SJCRH30 (cell line): ENCODE results near the gene GPR84. TPM values are rescaled to one million over a fixed set of nuclear protein-coding genes. Genes with fewer than 3 reads are reported as not detected.
A peak's percentile ranks its signal among the peaks of the same experiment; 100 is the strongest.
"Not testable (repeated sequence)": the region's sequence is repeated elsewhere in the genome, so short reads cannot be mapped to it uniquely, and the experiment has no call there.

ENCODE experiments used
- DNase-seq, 2 experiments: peaks; one replicate each; pipeline ENCODE4 v3.0.0-alpha.2; 2015 to 2020
- H3K27ac ChIP-seq: fragments of 250-450 bp; sonication (Bioruptor Pico); 2 replicates; pipeline ENCODE4 v1.5.1; 2020; ENCODE audit warnings: mild to moderate bottlenecking, moderate library complexity
- H3K27me3 ChIP-seq: fragments of 250-450 bp; sonication (Bioruptor Pico); 2 replicates; pipeline ENCODE4 v1.5.1; 2020; ENCODE audit warnings: mild to moderate bottlenecking, moderate library complexity
- H3K36me3 ChIP-seq: fragments of 250-450 bp; sonication (Bioruptor Pico); 2 replicates; pipeline ENCODE4 v1.5.1; 2020; ENCODE audit warnings: mild to moderate bottlenecking, moderate library complexity
- H3K4me1 ChIP-seq: fragments of 250-450 bp; sonication (Bioruptor Pico); 2 replicates; pipeline ENCODE4 v1.5.1; 2020; ENCODE audit warnings: mild to moderate bottlenecking, moderate library complexity
- H3K4me3 ChIP-seq: fragments of 250-450 bp; sonication (Bioruptor Pico); 2 replicates; pipeline ENCODE4 v1.5.1; 2020; ENCODE audit warnings: mild to moderate bottlenecking, moderate library complexity
- H3K9me3 ChIP-seq: fragments of 250-450 bp; sonication (Bioruptor Pico); replicated peaks from 2 replicates; pipeline ENCODE4 v1.5.1; 2020; ENCODE audit warnings: mild to moderate bottlenecking, moderate library complexity
- total RNA-seq: library from RNA; depleted of rRNA; stranded (reverse); fragments of >200 nt; shearing (Covaris generic); gene quantifications from 2 replicates; pipeline ENCODE4 v1.2.3, GENCODE V29; 2014

The GPR84 gene
- total RNA-seq, 1 experiment from 2014 or later = not detected

- DNase-seq = no peak
- no peaks in the 10 kb centered on the region for H3K27me3 ChIP-seq
- no peak overlapping the region; the same call in 1 of the 2 replicates for H3K27ac ChIP-seq
- no peaks in the 10 kb centered on the region for H3K9me3 ChIP-seq
- H3K4me1 ChIP-seq = peaks cover 40% of the 10 kb centered on the region
- H3K4me3 ChIP-seq = peak overlapping the region; percentile 66; the same call in 1 of the 2 replicates
- H3K36me3 ChIP-seq = no peaks in the 10 kb centered on the region
Measured at GRCh38 chr12:54357506-54358190, 6.6 kb downstream of the GPR84 start.

GRCh38 chr12:54356951-54357356, 7.3 kb downstream of the GPR84 start:
- H3K27ac ChIP-seq = no peak overlapping the region
- H3K4me3 ChIP-seq = no peak overlapping the region
- H3K9me3 ChIP-seq = no peaks in the 10 kb centered on the region
- no peak for DNase-seq
- H3K36me3 ChIP-seq = no peaks in the 10 kb centered on the region
- peaks cover 40% of the 10 kb centered on the region for H3K4me1 ChIP-seq
- no peaks in the 10 kb centered on the region for H3K27me3 ChIP-seq

DNA sequence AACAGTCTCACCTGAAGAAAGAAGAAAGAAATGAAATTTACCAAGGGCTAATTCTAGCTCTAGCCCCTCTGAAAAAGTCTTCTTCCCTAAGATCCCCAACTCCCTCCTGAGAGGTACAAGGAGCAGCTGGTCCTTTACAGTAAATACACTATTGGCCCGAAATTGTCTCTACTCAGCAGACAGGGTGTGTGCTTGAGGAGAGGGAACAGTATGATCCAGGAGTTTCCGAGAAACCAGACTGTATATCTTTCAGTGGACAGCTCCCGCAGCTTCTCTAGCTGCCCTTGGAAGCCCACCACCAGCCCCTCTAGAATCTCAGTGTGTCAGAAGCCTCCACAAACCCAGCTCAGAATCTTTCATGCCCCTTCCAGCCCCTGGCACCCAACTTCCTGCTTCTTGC, 8.1 kb downstream of the GPR84 start:
- no peak overlapping the region for H3K4me3 ChIP-seq
- no peaks in the 10 kb centered on the region for H3K9me3 ChIP-seq
- no peaks in the 10 kb centered on the region for H3K27me3 ChIP-seq
- H3K27ac ChIP-seq = peak overlapping the region; percentile 68; the same call in 1 of the 2 replicates
- no peaks in the 10 kb centered on the region for H3K36me3 ChIP-seq
- no peak for DNase-seq
- peaks cover 40% of the 10 kb centered on the region for H3K4me1 ChIP-seq

- peak; percentile 61 to 69 for DNase-seq
- Histone ChIP-seq H3K4me3 (no peak overlapping the region), H3K27ac (peak overlapping the region; percentile 68), H3K4me1 (peaks cover 34% of the 10 kb centered on the region), H3K36me3 (no peaks in the 10 kb centered on the region), H3K27me3 (no peaks in the 10 kb centered on the region), H3K9me3 (no peaks in the 10 kb centered on the region)
Measured at GRCh38 chr12:54355104-54355815, 9.0 kb downstream of the GPR84 start.

DNA sequence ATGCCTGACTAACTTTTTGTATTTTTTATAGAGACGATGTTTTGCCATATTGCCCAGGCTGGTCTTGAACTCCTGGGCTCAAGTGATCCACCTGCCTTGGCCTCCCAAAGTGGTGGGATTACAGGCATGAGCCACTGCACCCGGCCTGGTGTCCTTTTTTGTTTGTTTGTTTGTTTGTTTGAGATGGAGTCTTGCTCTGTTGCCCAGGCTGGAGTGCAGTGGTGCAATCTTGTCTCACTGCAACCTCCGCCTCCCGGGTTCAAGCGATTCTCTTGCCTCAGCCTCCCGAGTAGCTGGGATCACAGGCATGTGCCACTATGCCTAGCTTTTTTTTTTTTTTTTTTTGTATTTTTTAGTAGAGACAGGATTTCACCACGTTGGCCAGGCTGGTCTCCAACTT, 10.0 kb downstream of the GPR84 start:
- H3K9me3 ChIP-seq, DNase-seq, H3K27me3 ChIP-seq, H3K27ac ChIP-seq, H3K36me3 ChIP-seq, H3K4me3 ChIP-seq: not testable (repeated sequence)
- H3K4me1 ChIP-seq = peaks cover 29% of the 10 kb centered on the region

DNA sequence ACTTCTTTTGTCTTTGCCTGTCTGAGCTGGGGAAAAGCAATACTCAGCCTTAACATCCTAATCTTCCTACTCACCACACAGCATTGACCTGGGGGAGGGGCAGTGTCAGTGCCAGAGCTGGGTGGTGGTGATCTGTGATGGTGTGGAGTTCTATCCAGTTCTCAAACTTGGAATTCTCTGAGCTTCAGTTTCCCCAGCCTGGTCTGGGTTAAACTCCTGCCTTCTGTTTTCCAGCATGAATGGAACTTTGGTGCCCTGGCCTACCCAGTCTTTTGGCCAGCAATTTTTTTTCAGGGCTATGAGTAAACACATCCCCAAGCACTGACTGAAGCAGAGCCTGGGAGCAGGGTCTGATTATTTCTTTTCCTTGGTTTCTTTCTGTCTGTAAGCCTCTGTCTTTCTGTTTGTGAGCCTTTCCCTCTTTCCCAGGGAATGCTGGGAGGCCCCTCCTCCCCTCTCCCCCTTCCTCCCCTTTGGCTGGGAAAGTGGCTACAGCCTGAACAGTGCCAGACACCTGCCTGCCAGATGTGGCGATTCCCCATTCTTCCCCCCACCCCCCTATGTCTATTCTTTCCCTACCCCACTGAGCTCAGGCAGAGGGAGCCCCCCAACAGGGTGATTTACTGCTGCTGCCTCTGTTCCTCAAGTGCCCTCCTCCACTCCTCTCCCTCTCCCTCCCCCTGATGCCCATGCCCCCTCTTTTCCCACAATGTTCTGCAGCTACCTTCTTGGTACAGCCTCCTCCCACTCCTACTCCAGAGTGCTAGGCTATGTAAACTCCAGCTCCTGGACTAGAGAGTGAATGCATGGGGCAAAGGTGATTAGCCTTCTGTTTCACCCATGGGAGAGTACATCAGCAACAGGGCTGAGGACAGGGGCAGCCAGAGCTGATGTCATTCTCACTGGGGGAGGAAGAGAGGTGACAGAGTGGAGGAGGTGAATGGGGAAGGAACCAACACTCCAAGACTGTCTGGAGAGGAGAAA, 11.1 kb downstream of the GPR84 start:
- no peaks in the 10 kb centered on the region for H3K9me3 ChIP-seq
- H3K27me3 ChIP-seq = no peaks in the 10 kb centered on the region
- no peak overlapping the region for H3K4me3 ChIP-seq
- DNase-seq = no peak
- H3K36me3 ChIP-seq = 0 out of 2 replicates have a peak, but pooled peaks cover 2% of the 10 kb centered on the region
- peaks cover 29% of the 10 kb centered on the region for H3K4me1 ChIP-seq
- no peak overlapping the region for H3K27ac ChIP-seq

DNA sequence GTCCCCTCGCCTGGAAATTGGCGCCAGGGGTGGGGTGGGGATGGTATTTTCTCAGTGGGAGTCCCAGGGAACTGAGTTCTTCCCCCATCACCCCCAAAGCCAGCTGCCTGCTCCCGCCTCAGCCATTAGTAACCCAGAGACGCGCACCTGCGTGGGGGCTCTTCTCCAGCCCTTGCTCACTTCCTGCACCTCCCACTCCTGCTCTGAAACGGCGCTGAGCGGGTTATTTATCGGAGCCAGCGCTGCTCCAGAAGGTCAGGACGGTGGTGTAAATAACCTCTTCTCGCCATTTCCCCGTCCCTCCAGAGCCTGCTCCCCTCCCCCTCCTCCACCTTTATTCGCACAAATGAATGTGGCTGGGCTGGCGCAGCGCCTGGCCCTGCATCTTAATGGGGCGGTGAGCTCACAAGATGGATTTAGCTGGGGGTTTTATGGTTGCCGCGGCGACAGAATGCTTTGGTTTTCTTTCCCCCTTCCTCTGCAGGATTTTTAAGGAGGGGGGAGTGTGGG, 12.2 kb downstream of the GPR84 start:
- no peak overlapping the region for H3K4me3 ChIP-seq
- H3K27ac ChIP-seq = no peak overlapping the region
- H3K4me1 ChIP-seq = peaks cover 22% of the 10 kb centered on the region
- peaks cover 10% of the 10 kb centered on the region; the same call in 1 of the 2 replicates for H3K36me3 ChIP-seq
- H3K9me3 ChIP-seq = no peaks in the 10 kb centered on the region
- H3K27me3 ChIP-seq = no peaks in the 10 kb centered on the region
- DNase-seq = no peak

- Histone ChIP-seq H3K36me3 (peaks cover 10% of the 10 kb centered on the region; the same call in 1 of the 2 replicates), H3K27ac (no peak overlapping the region), H3K4me3 (no peak overlapping the region), H3K27me3 (no peaks in the 10 kb centered on the region), H3K4me1 (peaks cover 20% of the 10 kb centered on the region), H3K9me3 (no peaks in the 10 kb centered on the region)
- DNase-seq = no peak
Measured at GRCh38 chr12:54351341-54351740, 12.9 kb downstream of the GPR84 start.

DNA sequence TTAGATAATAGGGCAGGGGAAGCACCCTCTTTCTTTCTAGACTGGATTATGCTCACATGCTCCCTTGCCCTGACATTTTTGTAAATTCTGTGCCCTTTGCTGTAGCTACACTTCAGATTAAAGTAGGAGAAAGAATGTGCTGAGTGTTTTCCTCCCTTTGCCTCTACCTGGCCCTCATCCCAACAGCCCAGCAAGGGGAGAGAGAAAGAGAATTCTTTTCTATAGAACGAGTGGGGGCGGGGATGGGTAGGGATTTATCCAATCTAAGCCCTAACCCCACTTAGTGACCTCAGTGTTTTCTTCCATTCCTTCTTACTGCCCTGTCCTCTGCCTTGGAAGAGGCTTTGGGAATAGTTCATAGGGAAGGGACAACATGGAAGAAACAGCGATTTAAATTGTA, 13.5 kb downstream of the GPR84 start:
- Histone ChIP-seq H3K36me3 (peaks cover 10% of the 10 kb centered on the region; the same call in 1 of the 2 replicates), H3K27ac (no peak overlapping the region)
- no peak for DNase-seq

GRCh38 chr12:54349679-54350078, 14.6 kb downstream of the GPR84 start:
- Histone ChIP-seq H3K36me3 (peaks cover 17% of the 10 kb centered on the region), H3K9me3 (no peaks in the 10 kb centered on the region), H3K4me3 (no peak overlapping the region), H3K27ac (no peak overlapping the region), H3K4me1 (peaks cover 5% of the 10 kb centered on the region), H3K27me3 (no peaks in the 10 kb centered on the region)
- DNase-seq = no peak

More for the DNA sequence above, 13.5 kb downstream of the GPR84 start:
- no peaks in the 10 kb centered on the region for H3K9me3 ChIP-seq
- peaks cover 15% of the 10 kb centered on the region for H3K4me1 ChIP-seq
- no peak overlapping the region for H3K4me3 ChIP-seq
- H3K27me3 ChIP-seq = no peaks in the 10 kb centered on the region

GRCh38 chr12:54349036-54349435, 15.2 kb downstream of the GPR84 start:
- Histone ChIP-seq H3K9me3 (no peaks in the 10 kb centered on the region), H3K36me3 (peaks cover 22% of the 10 kb centered on the region), H3K27ac (no peak overlapping the region)

DNA sequence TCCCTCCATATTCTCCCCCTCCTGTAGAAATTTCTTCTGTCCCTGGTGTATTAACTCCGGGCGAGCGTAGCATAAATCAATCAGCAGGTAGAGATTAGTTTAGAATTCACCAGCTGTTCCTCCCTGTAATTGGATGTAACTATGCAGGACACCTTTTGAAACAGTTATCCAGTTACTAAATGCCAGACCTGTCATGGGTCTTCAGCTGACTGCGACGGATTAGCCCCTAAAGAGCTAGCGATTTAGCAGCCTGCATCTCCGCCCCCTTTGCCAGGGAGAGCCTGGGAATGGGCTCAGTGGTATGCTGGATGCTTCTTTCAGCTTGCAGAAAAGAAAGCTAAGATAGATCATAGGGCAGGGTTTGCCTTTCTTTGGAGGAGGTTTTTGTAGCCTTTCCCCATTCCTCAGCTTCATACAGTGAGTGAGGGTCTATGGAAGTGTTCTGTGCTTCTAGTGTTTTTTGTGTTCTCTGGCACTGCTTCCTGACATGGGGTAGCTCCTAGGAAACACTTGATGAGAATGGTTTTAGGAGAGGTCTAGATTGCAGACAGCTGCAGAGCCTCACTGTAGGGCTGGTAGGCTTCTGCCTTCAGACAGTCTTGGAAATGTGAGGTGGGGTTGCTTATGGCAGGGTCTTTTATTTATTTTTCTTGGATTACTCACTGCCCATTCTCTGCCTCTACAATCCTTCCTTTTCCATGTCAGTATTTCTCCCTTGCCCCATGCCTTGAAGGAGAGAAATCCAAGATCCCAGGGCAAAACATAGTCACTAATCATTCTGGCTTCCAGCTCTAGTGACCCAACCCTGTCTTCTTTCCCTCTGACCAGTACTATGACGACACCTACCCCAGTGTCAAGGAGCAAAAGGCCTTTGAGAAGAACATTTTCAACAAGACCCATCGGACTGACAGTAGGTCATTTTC, 22.6 kb downstream of the GPR84 start:
- H3K4me3 ChIP-seq = no peak overlapping the region
- peak; percentile 52 to 56 for DNase-seq

More at GRCh38 chr12:54349036-54349435, 15.2 kb downstream of the GPR84 start:
- no peak for DNase-seq
- no peak overlapping the region for H3K4me3 ChIP-seq
- H3K27me3 ChIP-seq = no peaks in the 10 kb centered on the region
- H3K4me1 ChIP-seq = peaks cover 3% of the 10 kb centered on the region; the same call in 1 of the 2 replicates

DNA sequence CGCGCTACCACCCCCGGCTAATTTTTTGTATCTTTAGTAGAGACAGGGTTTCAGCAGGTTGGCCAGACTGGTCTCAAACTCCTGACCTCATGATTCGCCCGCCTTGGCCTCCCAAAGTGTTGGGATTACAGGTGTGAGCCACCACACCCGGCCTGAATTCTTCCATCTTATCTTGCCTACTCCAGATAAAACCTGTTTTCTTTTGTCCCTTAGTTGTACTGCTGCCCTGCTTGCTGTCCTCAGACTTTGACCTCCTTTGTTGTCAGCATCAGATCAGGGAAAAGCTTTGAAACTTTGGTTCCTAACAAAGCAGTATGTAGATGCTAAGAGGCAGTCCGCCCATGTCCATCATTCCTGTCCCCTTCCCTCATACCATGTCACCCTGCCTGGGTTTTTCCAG, 23.4 kb downstream of the GPR84 start:
- H3K36me3 ChIP-seq = peaks cover 31% of the 10 kb centered on the region
- no peaks in the 10 kb centered on the region for H3K9me3 ChIP-seq
- no peaks in the 10 kb centered on the region for H3K27me3 ChIP-seq
- peaks cover 14% of the 10 kb centered on the region for H3K4me1 ChIP-seq
- no peak overlapping the region for H3K4me3 ChIP-seq
- DNase-seq = no peak
- H3K27ac ChIP-seq = peak overlapping the region; percentile 52; the same call in 1 of the 2 replicates

More for the DNA sequence above, 22.6 kb downstream of the GPR84 start:
- H3K27ac ChIP-seq = peak overlapping the region; percentile 52; the same call in 1 of the 2 replicates
- peaks cover 31% of the 10 kb centered on the region for H3K36me3 ChIP-seq
- no peaks in the 10 kb centered on the region for H3K9me3 ChIP-seq
- H3K27me3 ChIP-seq = no peaks in the 10 kb centered on the region
- peaks cover 14% of the 10 kb centered on the region for H3K4me1 ChIP-seq
